Lower leg skin (tissue), 4 donors: ENCODE results near the gene MYH7. TPM values are rescaled to one million over a fixed set of nuclear protein-coding genes. Genes with fewer than 3 reads are reported as not detected.

Experiments
- DNase-seq, 2 donors: peaks; one replicate each; pipeline ENCODE4 v3.0.0-alpha.2; 2019; ENCODE audit warnings: low spot score in 2 of 2
- H3K4me3 ChIP-seq: fragments of 200-600 bp; sonication (generic); 2 replicates; pipeline ENCODE4 v1.5.1; 2017; ENCODE audit warnings: mild to moderate bottlenecking, low read depth; ENCODE audit not compliant: poor library complexity, severe bottlenecking
- POLR2A ChIP-seq, 2 donors: fragments of 450-650 bp; IDR thresholded peaks; one replicate each; pipeline ENCODE4 v1.6.1; 2016 to 2017; ENCODE audit warnings: antibody characterized with exemption in 2 of 2, mild to moderate bottlenecking in 1 of 2, moderate library complexity in 1 of 2
- WGBS, 2 donors: methylation state at CpG; one replicate each; pipeline ENCODE4 v1.1.5; 2018; 5-methylcytosine and 5-hydroxymethylcytosine counted together
- intact Hi-C: fragments of 100-400 bp; cut with DNase I; formaldehyde crosslinking; loops from one replicate; pipeline ENCODE4 v1.15.0; 2023; ENCODE audit warnings: low total_unique reads
- total RNA-seq, 4 donors: library from RNA; depleted of rRNA; stranded (reverse); fragments of >200 nt; gene quantifications; one replicate each; pipeline ENCODE4 v1.1.0, GENCODE V29; 2016
- TF ChIP-seq, protein P1 (sequence below), 3 donors: fragments of 450-650 bp; IDR thresholded peaks; one replicate each; pipeline ENCODE4 v1.5.1; 2016; ENCODE audit warnings: antibody characterized with exemption in 3 of 3, mild to moderate bottlenecking in 3 of 3, moderate library complexity in 2 of 3

The MYH7 gene
- total RNA-seq, 4 donors from 2014 or later: 0.06 to 0.13 (median 0.08) TPM; not detected in 1

DNA sequence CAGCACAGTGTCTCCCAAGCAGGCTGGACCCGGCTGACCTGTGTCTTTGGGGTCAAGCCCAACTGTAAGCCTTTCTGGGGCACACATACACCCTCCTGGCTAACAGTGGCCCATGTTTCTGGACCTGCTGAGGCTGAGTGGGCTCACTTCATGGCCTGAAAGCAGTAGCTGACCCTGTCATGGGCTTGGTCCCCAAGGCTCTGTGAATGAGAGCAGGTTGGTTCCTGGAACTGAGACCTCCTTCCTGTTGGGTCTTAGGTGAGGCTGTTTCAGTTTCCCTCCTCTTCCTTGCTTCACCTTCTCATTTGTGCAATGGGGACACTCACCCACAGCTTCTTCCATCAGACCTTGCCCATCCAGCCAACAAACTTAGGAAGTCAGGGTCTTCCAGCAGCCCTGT lies 63.6 kb downstream of the MYH7 start:
- 100% methylated on average over 1 of the region's 1 CpG for WGBS, 2 donors
- DNase-seq: no peak
- H3K4me3 ChIP-seq: no peak overlapping the region
- TF ChIP-seq POLR2A (IDR thresholded peaks at IDR 0.05): no peak
- TF ChIP-seq, protein P1, sequence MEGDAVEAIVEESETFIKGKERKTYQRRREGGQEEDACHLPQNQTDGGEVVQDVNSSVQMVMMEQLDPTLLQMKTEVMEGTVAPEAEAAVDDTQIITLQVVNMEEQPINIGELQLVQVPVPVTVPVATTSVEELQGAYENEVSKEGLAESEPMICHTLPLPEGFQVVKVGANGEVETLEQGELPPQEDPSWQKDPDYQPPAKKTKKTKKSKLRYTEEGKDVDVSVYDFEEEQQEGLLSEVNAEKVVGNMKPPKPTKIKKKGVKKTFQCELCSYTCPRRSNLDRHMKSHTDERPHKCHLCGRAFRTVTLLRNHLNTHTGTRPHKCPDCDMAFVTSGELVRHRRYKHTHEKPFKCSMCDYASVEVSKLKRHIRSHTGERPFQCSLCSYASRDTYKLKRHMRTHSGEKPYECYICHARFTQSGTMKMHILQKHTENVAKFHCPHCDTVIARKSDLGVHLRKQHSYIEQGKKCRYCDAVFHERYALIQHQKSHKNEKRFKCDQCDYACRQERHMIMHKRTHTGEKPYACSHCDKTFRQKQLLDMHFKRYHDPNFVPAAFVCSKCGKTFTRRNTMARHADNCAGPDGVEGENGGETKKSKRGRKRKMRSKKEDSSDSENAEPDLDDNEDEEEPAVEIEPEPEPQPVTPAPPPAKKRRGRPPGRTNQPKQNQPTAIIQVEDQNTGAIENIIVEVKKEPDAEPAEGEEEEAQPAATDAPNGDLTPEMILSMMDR (IDR thresholded peaks at IDR 0.05): no peak
- intact Hi-C loops: no loop called here

DNA sequence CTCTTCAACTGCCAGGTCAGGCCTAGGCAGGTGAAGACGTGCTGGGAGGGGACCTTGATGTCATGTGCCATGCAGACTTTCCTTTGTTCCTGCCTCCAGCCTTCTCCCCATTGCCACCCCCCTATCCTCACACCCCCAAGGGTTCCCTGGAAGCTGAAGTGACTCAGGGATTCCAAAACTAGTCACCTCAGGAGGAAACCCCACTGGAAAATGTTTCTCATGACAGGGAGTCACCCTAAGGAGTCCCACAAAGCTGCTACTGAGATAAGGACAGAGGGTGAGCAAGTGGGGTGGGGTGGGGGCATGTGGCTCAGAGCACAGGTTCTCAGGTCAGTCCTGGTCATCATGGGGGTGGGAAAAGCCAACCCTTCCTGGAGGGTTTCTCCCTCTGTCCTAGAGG lies 65.2 kb downstream of the MYH7 start:
- intact Hi-C loops: no loop called here
- no peak for TF ChIP-seq POLR2A (IDR thresholded peaks at IDR 0.05)
- TF ChIP-seq, protein P1 (IDR thresholded peaks at IDR 0.05): no peak
- WGBS, 2 donors: 29 to 33% methylated on average over 1 of the region's 1 CpG

DNA sequence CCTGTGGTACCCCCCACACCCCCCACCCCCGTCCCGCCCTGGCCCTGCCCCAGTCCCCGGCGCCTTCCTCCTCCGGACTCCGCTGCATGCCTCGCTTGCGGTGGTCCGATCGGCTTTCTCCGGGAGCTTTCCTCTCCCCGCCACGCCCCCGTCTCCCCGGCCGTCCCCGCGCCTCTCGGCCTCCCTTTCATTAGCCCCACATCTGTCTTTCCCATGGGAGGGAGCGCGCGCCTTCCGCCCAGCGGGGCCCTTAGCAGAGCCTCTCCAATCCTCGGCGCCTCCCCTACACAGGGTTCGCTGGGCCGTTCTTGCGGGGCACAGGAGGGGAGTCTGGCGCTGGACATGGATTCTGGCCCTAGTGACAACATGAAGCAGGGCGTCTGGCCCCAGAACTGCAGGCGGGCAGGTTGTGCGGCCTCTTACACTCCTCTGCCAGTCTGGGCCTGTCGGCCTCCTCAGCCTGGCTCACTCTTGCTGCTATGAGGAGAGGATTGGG lies 69.0 kb downstream of the MYH7 start:
- TF ChIP-seq, protein P1 (IDR thresholded peaks at IDR 0.05): no peak
- TF ChIP-seq POLR2A (IDR thresholded peaks at IDR 0.05): no peak
- intact Hi-C loops: no loop called here
- WGBS, 2 donors: 13 to 14% methylated on average over 34 of the region's 34 CpGs
- DNase-seq: peak; percentile 69 to 91
- no peak overlapping the region for H3K4me3 ChIP-seq

More for the DNA sequence above, 65.2 kb downstream of the MYH7 start:
- H3K4me3 ChIP-seq: no peak overlapping the region
- DNase-seq: no peak

GRCh38 chr14:23365732-23366425 lies 69.6 kb downstream of the MYH7 start:
- peak overlapping the region; percentile 72 for H3K4me3 ChIP-seq
- TF ChIP-seq POLR2A (IDR thresholded peaks at IDR 0.05): no peak
- TF ChIP-seq, protein P1 (IDR thresholded peaks at IDR 0.05): no peak
- DNase-seq: peak; percentile 51 to 91
- intact Hi-C loops: no loop called here
- WGBS, 2 donors: 2 to 6% methylated on average over 18 to 47 of the region's 51 CpGs

- intact Hi-C loops: no loop called here
- H3K4me3 ChIP-seq: peak within 1 kb of the TSS; percentile 72
- 0% methylated on average over 21 to 35 of the region's 74 CpGs for WGBS, 2 donors
- TF ChIP-seq POLR2A (IDR thresholded peaks at IDR 0.05): no peak
- TF ChIP-seq, protein P1 (IDR thresholded peaks at IDR 0.05): no peak
- peak; percentile 41 to 91 for DNase-seq
These were observed 70.3 kb downstream of the MYH7 start, which contains the start of gene EFS for GRCh38 chr14:23365036-23365731. TSS of gene EFS (minus strand) at chr14:23365172. CDS start at chr14:23365025, 147 bp downstream.
